Stimulated activated CD8-positive, alpha-beta memory T cell treated with anti-CD3 and anti-CD28 coated beads, Interleukin-4, amount 100 ng/mL, for 1 hour (primary cell): ENCODE results near the gene FGF14.

Experiments used
- DNase-seq, 2 donors: peaks; one replicate each; pipeline ENCODE4 v3.0.0-alpha.2; 2020; ENCODE audit warnings: low read depth in 2 of 2, low spot score in 1 of 2

Gene FGF14

DNA sequence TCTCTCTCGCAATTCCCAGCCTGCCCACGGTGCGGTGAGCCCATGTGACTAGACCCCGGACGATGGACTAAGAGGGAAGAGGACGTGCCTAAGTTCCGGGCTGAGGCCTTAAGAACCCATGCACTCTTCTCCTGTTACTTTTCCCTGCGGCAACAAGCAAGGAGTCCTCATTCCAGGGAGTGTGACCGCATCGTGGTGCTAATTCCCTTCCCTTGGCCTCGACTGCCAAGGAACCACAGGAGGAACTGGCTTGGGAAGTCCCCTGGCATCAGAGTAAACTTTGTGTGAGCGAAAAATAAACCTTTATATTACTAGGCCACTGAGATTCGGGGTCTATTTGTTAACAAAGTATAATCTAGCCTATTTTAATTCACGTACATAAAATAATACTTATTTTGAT lies 34.0 kb downstream of the FGF14 start:
- no peak for DNase-seq

DNA sequence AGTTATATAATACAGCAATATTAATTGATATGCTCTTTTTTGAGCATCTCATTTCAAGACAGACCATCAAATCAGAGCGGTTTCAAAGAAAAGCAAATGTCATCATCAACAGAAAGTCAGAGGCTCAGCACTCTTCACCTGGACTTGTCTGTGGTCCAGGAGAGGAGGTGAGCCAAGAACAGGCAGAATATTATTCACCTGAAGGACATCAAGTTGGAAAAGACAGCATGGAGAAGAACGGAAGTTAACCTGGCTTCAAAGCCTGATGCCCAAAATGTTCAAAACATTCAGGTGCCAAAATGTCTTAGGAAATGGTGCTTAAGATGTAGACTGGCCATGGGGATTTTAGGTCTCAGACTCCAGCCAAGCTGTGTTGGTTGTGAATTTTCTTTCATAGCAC lies 40.7 kb downstream of the FGF14 start:
- DNase-seq, result no peak

DNA sequence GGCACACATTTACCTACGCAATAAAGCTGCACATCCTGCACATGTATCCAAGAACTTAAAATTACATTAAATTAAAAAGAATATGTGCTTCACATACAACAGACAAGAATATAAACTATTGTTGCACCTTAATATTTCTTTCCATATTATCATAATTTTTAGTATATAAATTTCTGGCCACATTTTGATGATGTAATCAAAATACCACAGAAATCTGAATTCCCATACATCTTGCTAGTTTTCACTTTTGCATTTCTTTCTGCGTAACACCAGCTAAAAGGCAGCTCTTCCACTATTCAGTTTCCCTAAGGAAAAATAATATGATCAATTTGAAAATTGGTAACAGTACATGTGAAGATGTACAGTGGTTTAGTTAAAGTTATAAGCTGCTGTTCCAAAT lies 42.6 kb downstream of the FGF14 start:
- DNase-seq, result no peak

DNA sequence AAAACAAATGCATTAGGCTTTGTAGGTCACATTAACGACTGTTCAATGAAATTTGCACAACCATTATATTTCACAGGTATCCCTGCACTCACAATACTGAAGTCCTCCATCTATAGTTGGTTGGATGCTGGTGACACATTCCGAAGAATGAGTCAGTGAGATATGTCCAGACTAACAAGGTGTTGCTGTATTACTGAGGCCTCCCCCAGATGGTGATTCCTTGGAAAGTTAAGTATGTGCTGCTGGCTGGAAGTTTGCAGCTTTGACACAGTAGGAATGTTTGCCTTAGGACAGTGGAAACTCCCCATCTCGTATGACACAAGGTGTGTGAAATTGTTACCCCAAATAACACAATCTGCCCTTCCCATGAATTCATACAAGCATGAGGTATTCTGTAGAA lies 46.6 kb downstream of the FGF14 start:
- no peak for DNase-seq

DNA sequence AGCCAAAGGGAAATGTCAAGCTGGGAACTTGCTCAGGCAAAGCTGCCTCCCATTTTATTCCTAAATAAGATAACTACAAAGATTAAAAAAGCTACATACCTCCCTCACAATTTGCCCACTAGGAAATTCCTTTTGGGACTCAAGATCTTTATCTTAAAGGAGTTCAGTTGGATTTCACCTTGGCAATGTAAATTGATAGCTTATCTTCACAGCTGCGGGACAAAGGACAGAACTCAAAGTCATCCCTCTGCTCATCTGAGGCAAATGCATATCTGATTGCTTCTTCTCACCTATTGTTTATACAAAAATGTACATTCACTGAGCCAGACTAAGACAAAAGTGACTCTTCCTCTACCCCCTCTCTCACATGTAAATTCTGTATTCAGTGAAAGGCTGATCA lies 47.8 kb downstream of the FGF14 start:
- no peak for DNase-seq

DNA sequence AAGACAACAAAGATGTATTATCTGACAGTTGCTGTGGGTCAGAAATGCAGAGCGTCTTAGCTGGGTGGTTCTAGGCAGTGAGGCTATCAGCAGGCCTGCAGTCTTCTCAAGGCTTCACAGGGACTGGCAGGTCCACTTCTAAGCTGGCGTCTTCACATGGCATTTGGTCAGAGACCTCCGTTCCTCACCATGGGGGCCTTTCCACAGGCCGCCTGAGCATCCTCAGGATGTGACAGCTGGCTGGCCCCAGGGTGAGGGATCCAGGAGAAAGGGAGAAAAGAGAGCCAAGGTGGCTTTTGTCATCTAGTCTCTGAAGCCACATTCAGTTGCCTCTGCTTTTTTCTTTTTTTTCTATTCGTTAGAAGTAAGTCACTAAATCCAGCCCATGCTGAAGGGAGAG lies 50.3 kb downstream of the FGF14 start:
- no peak for DNase-seq

DNA sequence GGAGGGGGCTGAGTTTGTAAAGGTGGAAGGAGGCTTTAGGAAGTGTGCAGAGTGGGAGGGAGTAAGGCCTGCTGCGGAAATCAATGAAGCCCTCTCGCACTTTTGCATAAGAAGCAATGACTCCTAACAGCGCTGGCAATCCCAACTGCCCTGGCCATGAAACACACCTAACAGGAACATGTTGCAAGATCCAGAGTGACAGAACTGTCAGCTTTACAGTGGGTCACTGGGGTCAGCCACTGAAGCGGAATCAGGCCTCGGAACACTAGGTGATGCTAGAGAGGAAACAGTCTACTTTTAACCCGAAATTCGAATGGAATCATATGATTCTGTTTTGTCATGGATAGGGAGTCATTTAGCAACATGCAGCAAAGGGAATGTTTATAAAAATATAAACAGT lies 54.4 kb downstream of the FGF14 start:
- DNase-seq, result no peak

DNA sequence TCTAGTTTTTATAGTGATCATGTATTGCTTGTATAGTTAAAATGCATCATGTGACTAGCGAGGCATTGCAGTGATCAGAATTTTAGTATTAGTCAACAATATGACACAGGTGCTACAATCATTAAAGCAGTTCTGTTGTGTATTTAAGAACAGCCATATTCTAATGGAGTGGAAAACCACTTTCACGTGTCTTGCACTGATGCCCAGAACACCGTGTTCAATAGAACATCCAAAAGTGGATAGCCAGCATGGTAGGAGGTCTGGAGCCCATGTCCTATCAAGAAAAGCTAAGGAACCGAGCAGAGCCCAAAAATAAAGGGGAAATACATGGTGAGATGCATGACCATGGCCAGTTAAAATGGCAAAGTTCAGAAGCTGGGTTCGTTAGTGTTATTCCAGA lies 55.1 kb downstream of the FGF14 start:
- DNase-seq, result no peak

DNA sequence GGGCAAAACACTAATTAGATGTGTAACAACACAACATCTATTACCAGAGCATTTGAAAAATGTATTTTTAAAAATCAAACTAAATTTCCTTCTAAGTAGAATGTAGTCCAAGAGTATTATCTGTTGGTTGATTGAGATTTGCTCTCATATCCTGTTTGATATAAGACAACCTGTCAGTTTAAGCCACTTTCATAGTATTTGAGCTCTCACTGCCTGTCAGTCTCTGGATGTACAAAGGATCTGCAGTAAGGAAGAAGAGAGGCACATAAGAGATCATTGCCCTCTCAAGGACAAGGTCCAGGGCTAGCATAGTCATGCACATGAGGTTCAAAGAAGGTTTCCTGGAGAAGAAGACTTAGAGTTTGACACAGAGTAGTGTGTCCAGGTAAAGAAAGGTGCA lies 57.4 kb downstream of the FGF14 start:
- DNase-seq, result no peak

DNA sequence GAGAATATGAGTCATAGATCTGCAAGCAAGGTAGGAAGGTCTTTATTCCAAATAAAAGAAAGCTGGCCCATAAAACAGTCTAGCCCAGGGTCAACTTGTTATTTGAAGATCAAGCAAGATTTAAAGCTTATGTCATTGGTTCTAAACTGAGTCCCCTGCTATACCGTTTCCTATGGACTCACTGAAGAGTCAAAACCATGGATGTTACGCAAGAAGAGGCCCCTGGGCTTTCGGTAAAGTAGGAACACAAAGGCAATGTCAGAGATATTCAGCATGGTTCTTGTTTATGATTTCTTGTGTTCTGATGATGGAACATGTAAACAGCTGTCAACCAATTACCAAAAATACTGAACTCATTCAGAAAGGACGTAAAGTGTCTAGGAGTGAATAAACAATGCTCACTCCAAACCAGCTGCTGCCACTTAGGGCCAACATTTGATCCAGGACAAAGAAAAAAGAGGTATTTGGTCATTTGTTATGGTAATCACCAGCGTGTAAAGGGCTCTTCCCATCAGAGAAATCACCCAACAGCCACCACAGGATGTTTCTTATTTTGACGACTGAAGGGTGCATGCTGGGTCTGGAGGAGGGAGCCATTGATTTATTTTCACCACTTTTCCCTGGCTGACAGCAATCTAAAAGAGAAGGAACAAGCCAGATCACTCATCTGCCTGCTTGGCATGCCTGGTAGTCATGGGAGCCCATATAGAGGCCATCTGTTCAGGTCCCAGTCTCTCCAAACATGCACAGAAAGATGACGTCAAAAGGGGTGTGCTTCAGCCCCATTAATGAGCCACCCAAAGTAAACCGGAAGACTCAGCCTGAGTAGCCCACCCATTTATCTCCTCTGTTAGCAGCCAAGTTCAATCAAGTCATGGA lies 68.3 kb downstream of the FGF14 start:
- DNase-seq, result no peak

DNA sequence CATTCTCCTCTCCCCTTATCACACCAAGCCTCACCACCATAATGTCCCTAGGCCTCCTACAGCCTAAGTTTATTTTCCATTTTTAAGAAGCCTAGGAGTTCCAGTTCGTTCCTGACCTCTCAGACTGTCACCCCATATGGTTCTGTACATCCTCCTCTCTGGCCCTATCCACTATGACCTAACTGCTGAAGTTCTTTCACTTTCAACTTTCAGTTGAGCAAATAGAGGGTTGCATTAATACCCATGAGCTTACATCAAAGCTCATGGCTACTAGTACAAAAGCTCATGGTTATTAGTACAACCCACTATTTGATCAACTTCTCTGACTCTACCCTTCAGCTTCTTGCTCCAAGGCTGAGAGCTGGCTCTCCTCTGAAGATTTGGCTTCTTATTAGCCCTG lies 72.9 kb downstream of the FGF14 start:
- no peak for DNase-seq

DNA sequence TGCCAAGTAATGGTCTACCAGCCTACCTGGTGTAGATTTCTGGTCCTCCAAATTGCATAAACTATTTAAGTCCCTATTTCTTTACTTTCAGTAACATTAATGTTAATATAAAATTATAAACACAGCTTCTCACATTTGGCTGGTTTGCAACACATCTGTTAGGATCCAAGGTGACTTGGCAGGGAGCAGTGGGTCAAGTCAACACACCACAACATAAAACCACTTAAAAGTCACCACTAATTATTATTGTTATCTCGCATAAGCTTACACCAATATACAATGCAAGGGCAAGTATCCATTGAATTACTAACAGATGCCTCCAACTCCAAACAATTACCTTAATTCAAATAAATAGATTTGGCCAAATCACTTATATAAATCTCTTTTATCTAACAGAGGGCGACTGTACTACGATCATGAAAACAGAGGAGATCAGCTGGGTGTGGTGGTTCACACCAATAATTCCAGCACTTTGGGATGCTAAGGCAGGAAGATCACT lies 74.7 kb downstream of the FGF14 start:
- no peak for DNase-seq

DNA sequence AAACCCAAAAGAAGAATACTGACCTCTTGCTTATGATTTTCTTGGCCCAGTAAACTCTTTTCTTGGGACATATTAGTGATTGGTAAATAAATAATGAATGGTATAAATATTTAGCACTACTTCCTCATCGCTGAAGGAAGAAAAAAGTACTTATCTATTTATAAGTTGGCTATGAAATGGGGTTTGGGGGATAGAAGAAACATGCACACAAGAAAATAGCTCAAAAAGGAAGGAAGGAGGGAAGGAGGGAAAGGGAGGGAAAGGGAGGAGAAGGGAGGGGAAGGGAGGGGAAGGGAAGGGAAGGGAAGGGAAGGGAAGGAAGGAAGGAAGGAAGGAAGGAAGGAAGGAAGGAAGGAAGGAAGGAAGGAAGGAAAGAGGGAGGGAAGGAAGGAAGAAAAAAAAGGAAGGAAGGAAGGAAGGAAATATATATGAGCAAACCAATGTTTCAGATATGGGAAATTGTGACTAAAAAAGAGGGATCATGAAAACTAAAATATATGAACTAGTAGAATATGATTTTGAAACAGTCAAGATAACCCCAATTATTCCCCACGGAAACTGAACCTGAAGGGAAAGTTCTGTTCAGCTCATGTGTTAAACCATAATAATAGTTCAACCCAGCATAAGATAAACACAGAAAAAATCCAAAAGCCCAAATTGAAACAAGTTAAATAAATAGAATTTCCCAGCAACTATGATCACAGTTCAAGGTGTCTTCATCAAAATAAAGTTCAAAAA lies 75.3 kb downstream of the FGF14 start:
- DNase-seq, result no peak

DNA sequence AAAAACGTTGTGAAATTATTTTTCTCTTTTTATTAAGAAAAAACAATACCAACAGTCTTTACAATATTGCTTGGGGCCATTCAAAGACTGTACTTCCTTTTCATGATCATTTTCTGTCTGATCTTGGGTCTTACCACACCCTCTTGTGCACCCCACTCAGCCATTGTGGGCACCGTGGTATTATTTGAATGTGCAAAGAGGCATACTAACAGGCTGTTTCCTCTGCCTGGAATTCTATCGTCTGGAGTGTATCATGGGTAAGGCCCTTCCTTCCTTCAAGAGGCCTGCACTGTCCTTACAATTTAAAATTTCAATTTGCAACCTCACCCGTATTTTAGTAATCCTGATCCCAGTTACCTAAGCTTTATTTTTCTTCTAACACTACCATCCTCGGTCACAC lies 76.5 kb downstream of the FGF14 start:
- DNase-seq, result no peak

DNA sequence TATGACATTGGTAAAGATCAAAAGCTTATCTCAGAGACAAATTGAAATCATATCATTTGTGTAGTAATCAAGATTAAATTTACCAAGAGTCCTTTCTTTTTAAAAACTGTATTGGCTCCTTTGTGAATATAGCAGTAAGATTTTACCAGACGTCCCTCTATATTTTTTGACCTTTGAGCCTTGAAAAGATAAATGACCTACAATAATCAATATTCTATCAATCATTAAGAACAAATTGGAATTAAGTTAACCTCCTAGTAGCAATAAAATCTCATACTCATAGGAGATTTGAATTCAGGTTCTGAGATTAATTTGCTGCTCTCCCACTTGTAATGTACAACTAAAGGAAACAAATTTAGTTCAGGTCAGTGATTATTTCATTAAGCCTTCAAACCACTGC lies 78.3 kb downstream of the FGF14 start:
- DNase-seq, result no peak

DNA sequence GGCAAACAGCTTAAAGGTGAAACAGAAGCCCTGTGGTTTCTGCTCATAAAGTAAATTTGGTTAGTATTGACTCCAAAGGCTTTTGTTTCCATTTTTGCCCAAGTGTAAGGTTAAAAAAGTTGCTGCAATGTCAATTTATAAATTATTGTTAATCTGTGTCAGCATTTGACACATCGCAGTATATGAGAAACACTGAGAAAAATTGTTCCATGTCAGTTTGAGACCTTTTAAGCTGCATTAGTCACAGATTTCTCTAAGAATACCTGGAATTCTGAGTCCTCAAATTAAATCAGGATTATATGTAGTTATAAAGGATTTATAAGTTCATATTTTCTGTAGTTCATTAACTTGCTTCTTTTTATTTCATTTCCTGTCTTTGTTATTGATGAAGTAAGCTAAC lies 78.8 kb downstream of the FGF14 start:
- DNase-seq, result no peak

DNA sequence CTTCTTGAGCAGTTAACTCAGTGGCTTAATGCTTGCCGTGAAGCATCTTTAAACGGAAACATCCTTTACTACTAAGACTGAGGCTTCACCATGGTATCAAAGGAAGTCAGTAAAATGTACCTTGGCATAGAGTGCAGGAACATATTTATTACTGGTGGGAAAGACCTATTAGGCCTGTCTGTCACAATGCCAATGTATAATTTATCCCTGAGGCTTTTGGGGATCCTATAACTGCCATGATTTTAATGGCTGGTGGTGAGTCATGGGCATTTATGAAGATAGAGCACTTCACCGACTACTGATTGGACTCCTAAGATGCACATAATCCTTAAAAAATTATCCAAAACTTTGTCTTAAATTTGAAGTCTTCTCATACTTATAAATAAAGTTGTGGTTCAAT lies 79.6 kb downstream of the FGF14 start:
- DNase-seq, result no peak

DNA sequence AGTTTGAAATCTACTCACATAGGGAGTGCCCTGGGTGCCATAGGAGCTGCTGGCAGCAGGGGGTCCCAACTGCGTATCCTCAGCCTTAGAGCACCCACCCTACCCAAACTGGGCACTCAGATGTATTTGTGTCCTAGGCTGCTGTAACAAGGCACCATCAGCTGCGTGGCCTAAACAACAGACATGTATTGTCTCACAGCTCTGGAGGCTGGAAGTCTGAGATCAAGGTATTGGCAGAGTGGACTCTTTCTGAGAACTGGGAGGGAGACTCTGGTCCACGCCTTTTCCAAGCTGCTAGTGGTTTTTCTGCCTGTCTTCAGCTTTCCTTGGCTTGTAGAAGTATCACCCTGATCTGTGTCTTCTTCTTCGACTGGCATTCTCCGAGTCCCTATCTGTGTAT lies 83.6 kb downstream of the FGF14 start:
- DNase-seq, result no peak

DNA sequence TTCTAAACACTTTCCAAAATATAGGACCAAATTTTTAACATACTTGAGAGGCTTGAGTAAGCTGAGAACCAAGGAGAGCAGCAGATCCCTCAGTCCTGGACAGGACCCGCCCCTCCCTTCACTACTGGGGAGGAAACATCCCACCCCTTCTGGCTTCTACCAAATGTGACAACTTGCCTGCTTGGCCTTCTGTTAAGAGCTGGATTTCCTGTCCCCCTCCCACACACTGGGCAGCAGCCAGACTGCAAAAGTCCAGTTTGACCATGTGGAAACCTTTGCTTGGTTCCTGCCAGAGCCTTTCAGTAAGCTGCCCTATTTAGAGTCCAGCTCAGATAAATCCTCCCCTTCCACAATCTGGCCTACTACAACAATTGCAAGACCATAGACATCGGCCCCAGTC lies 84.3 kb downstream of the FGF14 start:
- DNase-seq, result no peak

DNA sequence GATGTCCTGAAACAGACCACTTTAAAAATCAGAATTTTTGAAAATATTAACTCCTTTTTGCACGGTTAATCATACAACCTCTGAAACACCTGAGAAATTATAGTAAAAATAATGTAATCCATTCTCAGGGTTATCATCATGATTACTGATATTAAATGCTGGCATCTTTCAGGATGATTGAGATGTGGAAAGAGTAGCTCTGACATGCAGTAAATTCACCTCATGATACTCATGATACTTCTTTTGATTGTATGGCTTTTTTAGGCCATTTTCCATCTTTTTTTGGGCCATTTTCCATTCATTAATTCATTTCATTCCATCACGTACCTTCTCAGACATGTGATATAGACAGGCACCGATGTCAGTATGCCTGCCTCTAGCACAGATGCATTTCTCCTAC lies 85.1 kb downstream of the FGF14 start:
- no peak for DNase-seq

DNA sequence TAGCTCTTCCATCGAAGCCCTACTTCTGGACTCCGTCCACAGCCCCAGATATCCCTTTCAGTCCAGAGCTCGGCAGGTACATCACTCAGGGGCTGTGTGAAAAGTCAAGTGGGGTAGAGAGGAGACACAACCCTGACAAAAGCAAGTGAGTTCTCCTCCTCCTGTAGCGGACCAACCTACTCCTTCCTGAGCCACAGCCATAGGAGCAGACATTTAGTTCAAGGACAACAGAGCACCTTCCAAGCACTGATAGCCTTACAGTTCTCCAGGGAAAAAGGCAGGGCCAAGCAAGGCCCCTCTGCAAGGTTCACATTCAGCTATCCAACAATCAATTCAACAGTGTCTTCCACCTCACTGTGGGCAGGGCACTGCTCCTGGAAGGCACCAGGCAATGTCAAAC lies 89.0 kb downstream of the FGF14 start:
- no peak for DNase-seq

DNA sequence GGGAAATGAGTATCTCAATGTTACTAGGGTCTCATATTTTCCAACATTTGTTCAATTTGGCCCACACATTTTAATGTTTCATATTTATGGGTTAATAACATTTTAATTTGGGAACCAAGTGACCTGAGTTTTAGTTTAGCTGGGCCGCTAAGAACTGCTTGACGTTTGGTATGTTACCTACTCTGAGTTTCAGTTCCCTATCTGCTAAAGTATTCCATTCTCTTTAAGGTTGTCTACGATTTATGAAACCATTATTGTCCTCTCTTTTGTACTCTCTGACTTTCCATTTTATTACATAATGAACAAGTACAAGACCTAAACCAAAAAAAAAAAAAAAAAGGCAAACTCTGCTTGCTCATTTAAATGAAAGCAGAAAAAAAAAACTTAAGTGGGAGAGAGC lies 89.9 kb downstream of the FGF14 start:
- DNase-seq, result no peak

DNA sequence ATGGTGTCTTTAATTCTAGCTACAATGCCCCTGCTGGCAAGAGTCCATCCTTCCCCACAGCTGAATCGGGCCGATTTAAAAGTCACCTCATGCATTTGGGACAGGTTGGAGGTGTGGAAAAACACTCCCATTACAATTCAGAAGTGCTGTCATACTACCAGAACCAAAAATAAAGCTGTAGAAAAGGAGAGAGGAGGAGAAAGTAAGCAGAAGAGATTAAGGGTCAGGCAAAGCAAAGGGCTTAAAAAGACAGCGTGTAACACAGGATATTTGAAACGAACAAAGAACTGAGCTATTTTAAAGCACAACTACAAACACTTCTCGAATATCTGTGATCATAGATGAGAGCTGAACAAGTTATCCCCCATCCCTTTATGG lies 90.4 kb downstream of the FGF14 start:
- no peak for DNase-seq
